Suprapubic skin (tissue), 4 donors: ENCODE results near the gene GIMAP5.

Source experiments
- CTCF ChIP-seq, 2 donors: fragments of 200-600 bp in 1 of 2; fragments of 450-650 bp in 1 of 2; sonication (generic) in 1 of 2; IDR thresholded peaks; one replicate each; pipeline ENCODE4 v1.5.1; 2016 to 2019; ENCODE audit warnings: antibody characterized with exemption in 2 of 2, mild to moderate bottlenecking in 1 of 2, moderate library complexity in 1 of 2
- EP300 ChIP-seq: sonication (generic); formaldehyde crosslinking; IDR thresholded peaks from one replicate; pipeline ENCODE4 v1.6.1; 2017; ENCODE audit warnings: antibody characterized with exemption
- POLR2A ChIP-seq, 2 donors: fragments of 450-650 bp; IDR thresholded peaks; one replicate each; pipeline ENCODE4 v1.6.1; 2017; ENCODE audit warnings: antibody characterized with exemption in 2 of 2, mild to moderate bottlenecking in 2 of 2, moderate library complexity in 2 of 2
- POLR2AphosphoS5 ChIP-seq, 3 donors: sonication (generic); formaldehyde crosslinking; IDR thresholded peaks; one replicate each; pipeline ENCODE4 v1.6.1; 2017; ENCODE audit warnings: antibody characterized with exemption in 3 of 3

GRCh38 chr7:150728609-150729008, 8.6 kb upstream of the GIMAP5 start:
- TF ChIP-seq POLR2A (IDR thresholded peaks at IDR 0.05) (no peak), CTCF (IDR thresholded peaks at IDR 0.05) (no peak), EP300 (no peak), POLR2AphosphoS5 (IDR thresholded peaks at IDR 0.05) (no peak)
